ENCODE results near the gene PRKCE.

PRKCE gene

DNA sequence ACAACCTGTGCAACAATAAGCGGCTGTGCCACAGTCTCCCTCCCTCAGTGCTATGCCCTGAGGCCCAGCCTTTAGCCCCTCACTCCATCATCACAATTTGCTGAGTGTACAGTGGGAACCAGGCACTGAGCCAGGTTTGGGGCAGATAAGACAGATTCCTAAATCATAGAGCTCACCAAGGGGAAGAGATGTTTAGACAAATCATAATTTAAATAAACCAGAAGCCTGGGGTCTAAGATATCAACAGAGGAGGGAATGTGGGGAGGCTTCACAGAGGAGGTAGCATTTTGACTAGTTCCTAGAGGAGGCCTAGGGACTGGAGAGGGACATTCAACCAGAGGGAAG is 506.5 kb downstream of the PRKCE start:
- Histone ChIP-seq H3K27me3 (ENCODE audit: control insufficient read depth in 2 of 2, insufficient read depth in 2 of 2, low read length in 2 of 2) (no peaks in the 10 kb centered on the region), H3K27ac (ENCODE audit: low read depth in 2 of 2, low read length in 2 of 2) (no peak overlapping the region), H3K4me3 (ENCODE audit: low read length in 2 of 2) (no peak overlapping the region), H3K4me1 (ENCODE audit: control insufficient read depth in 2 of 2, insufficient read depth in 2 of 2, low read length in 2 of 2) (peaks cover 0 to 12% of the 10 kb centered on the region in 2 donors), H3K9me3 (ENCODE audit: control insufficient read depth in 2 of 2, low read length in 2 of 2) (no peaks in the 10 kb centered on the region), H3K36me3 (ENCODE audit: control insufficient read depth in 2 of 2, insufficient read depth in 2 of 2, low read length in 2 of 2) (peaks cover 2 to 3% of the 10 kb centered on the region in 2 donors), H3K9ac (ENCODE audit: low read depth in 1 of 2, low read length in 2 of 2) (no peak overlapping the region)

DNA sequence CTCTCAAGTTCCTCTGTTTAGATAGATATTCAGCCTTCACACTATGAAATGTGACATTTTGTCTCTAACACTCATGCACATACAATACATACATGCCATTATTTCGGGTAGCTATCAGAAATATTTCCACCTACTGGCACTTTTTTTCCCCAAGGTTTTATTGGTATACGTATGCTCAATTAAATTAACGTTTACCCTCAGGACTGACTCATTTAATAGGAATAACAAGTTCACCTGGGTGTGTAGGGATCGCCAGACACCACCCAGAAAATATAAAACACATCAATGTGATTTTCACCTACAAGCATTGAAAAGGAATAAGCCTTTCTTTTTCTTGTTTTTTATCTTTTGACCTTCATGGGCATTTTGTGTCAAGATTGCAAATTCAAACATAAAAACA is 507.2 kb downstream of the PRKCE start:
- H3K9me3 ChIP-seq (ENCODE audit: control insufficient read depth in 2 of 2, low read length in 2 of 2), result no peaks in the 10 kb centered on the region
- no peaks in the 10 kb centered on the region for H3K27me3 ChIP-seq (ENCODE audit: control insufficient read depth in 2 of 2, insufficient read depth in 2 of 2, low read length in 2 of 2)
- peaks cover 0 to 14% of the 10 kb centered on the region in 2 donors for H3K4me1 ChIP-seq (ENCODE audit: control insufficient read depth in 2 of 2, insufficient read depth in 2 of 2, low read length in 2 of 2)
- H3K4me3 ChIP-seq (ENCODE audit: low read length in 2 of 2), result no peak overlapping the region
- no peak overlapping the region for H3K9ac ChIP-seq (ENCODE audit: low read depth in 1 of 2, low read length in 2 of 2)
- peaks cover 2 to 3% of the 10 kb centered on the region in 2 donors for H3K36me3 ChIP-seq (ENCODE audit: control insufficient read depth in 2 of 2, insufficient read depth in 2 of 2, low read length in 2 of 2)
- no peak overlapping the region for H3K27ac ChIP-seq (ENCODE audit: low read depth in 2 of 2, low read length in 2 of 2)

DNA sequence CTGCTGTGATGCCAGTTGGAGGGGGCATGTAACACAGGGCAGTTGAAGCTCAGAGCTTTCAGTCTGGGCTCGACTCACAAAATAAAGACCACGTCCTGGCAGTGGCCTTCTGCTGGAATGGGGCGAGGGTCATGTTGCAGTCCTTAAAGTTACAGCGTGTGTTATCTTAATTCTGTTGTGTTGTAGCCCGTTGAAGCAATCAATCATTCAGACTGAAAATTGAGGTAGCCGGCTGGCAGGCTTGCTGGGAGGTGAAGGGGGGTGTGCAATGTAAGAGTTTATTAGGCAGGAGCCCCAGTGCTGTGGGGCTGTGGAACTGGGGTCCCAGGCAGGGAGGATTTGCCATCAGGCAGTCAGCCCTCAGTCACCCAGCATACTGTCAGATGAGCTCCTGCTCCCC is 508.9 kb downstream of the PRKCE start:
- Histone ChIP-seq H3K36me3 (ENCODE audit: control insufficient read depth in 2 of 2, insufficient read depth in 2 of 2, low read length in 2 of 2) (peaks cover 2 to 3% of the 10 kb centered on the region in 2 donors), H3K9ac (ENCODE audit: low read depth in 1 of 2, low read length in 2 of 2) (no peak overlapping the region), H3K4me1 (ENCODE audit: control insufficient read depth in 2 of 2, insufficient read depth in 2 of 2, low read length in 2 of 2) (peaks cover 14 to 30% of the 10 kb centered on the region in 2 donors), H3K9me3 (ENCODE audit: control insufficient read depth in 2 of 2, low read length in 2 of 2) (no peaks in the 10 kb centered on the region), H3K27me3 (ENCODE audit: control insufficient read depth in 2 of 2, insufficient read depth in 2 of 2, low read length in 2 of 2) (no peaks in the 10 kb centered on the region), H3K27ac (ENCODE audit: low read depth in 2 of 2, low read length in 2 of 2) (no peak overlapping the region), H3K4me3 (ENCODE audit: low read length in 2 of 2) (no peak overlapping the region)

DNA sequence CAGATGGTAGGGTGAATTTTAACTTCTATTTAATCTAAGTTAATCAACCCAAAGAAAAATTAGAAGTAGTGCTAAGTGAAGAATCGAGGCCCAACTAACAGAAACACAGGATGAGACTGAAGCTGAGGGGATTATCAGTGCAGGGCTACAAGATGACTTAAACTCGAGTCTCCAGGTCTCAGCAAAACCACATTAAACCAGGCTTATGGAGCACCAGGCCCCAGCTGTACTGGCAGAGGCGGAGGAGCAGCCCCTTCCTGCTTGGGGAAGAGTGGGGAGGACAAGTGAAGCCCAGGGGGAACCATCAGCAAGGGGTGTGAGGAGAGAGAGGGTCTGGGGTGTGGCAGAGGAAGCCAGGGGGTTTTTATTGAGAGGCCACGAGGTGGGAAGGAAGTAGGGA is 509.8 kb downstream of the PRKCE start:
- Histone ChIP-seq H3K9ac (ENCODE audit: low read depth in 1 of 2, low read length in 2 of 2) (no peak overlapping the region), H3K27ac (ENCODE audit: low read depth in 2 of 2, low read length in 2 of 2) (no peak overlapping the region), H3K27me3 (ENCODE audit: control insufficient read depth in 2 of 2, insufficient read depth in 2 of 2, low read length in 2 of 2) (no peaks in the 10 kb centered on the region), H3K4me3 (ENCODE audit: low read length in 2 of 2) (no peak overlapping the region), H3K36me3 (ENCODE audit: control insufficient read depth in 2 of 2, insufficient read depth in 2 of 2, low read length in 2 of 2) (peaks cover 2 to 3% of the 10 kb centered on the region in 2 donors), H3K9me3 (ENCODE audit: control insufficient read depth in 2 of 2, low read length in 2 of 2) (no peaks in the 10 kb centered on the region), H3K4me1 (ENCODE audit: control insufficient read depth in 2 of 2, insufficient read depth in 2 of 2, low read length in 2 of 2) (peaks cover 14 to 31% of the 10 kb centered on the region in 2 donors)

DNA sequence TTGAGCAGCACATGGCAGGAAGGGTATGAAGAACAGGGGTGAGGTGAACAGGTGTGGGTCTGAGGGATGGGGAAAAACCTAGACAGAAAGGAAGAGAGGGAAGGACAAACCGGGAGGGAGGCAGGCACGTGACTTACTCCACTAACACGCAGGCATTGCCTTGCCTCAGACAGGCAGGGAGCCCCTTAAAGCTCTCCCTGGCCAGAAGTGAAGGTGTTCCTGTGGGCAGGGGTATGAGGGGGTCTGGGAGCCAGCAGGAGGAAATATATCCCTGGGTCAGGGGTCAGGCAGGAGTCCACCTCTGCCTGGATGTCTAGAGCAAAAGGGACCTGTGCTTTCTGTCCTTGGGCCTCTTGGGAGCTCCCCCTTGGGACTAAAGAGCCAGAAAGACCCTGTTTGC is 510.4 kb downstream of the PRKCE start:
- H3K27me3 ChIP-seq (ENCODE audit: control insufficient read depth in 2 of 2, insufficient read depth in 2 of 2, low read length in 2 of 2), result no peaks in the 10 kb centered on the region
- H3K27ac ChIP-seq (ENCODE audit: low read depth in 2 of 2, low read length in 2 of 2), result no peak overlapping the region
- peaks cover 2 to 3% of the 10 kb centered on the region in 2 donors for H3K36me3 ChIP-seq (ENCODE audit: control insufficient read depth in 2 of 2, insufficient read depth in 2 of 2, low read length in 2 of 2)
- no peak overlapping the region for H3K4me3 ChIP-seq (ENCODE audit: low read length in 2 of 2)
- peaks cover 14 to 31% of the 10 kb centered on the region in 2 donors for H3K4me1 ChIP-seq (ENCODE audit: control insufficient read depth in 2 of 2, insufficient read depth in 2 of 2, low read length in 2 of 2)
- H3K9me3 ChIP-seq (ENCODE audit: control insufficient read depth in 2 of 2, low read length in 2 of 2), result no peaks in the 10 kb centered on the region
- H3K9ac ChIP-seq (ENCODE audit: low read depth in 1 of 2, low read length in 2 of 2), result no peak overlapping the region

DNA sequence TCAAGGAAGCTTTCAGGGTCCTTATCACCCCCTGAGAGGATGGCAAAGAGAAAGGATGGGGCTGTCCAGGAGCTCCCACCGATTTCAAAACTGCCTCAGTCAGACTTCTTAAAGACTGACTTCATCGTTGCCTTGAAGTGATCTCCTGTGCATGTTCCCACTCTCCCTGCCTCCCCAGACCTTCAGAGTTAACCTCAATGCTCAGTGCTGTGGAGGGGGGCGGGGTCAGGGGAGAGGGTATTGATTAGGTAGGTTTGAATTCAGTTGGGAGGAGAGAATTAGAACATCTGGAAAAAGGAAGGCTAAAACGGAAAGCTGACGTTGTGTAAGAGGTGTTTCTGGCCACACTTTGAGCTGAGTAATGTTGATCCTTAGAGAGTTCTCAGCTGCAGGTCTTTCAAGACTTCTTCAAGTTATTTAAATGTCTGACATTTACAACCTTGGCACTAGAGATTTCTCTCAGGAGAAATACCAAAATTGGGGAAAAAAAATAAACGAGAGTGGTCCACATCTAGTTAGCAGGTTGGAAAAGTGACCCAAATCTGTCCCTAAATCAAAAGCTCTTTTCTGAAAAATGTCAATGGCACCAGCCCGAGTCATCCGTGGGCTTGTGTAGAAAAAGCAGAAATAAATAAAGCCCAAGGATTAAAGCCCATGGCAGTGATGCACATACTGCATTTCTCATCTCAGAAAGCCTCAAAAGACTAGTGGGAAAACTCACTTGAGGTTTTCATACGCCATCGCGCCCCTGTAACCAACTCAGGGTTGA is 511.0 kb downstream of the PRKCE start:
- Histone ChIP-seq H3K4me3 (ENCODE audit: low read length in 2 of 2) (no peak overlapping the region), H3K9ac (ENCODE audit: low read depth in 1 of 2, low read length in 2 of 2) (no peak overlapping the region), H3K27me3 (ENCODE audit: control insufficient read depth in 2 of 2, insufficient read depth in 2 of 2, low read length in 2 of 2) (no peaks in the 10 kb centered on the region), H3K36me3 (ENCODE audit: control insufficient read depth in 2 of 2, insufficient read depth in 2 of 2, low read length in 2 of 2) (peaks cover 2% of the 10 kb centered on the region in 2 donors), H3K4me1 (ENCODE audit: control insufficient read depth in 2 of 2, insufficient read depth in 2 of 2, low read length in 2 of 2) (peaks cover 14 to 31% of the 10 kb centered on the region in 2 donors), H3K9me3 (ENCODE audit: control insufficient read depth in 2 of 2, low read length in 2 of 2) (no peaks in the 10 kb centered on the region), H3K27ac (ENCODE audit: low read depth in 2 of 2, low read length in 2 of 2) (no peak overlapping the region)

DNA sequence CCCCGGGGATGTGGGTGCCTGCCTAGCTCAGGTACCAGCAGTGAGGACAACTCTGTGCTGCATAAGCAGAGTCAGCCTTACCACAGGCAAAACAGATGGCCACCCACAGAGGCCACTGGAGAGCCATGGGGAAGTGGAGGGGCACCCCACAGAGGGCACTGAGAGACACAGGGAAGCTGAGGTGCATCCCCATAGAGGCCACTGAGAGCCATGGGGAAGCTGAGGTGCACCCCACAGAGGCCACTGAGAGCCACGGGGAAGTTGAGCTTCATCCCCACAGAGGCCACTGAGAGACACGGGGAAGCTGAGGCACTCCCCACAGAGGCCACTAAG is 511.6 kb downstream of the PRKCE start:
- Histone ChIP-seq H3K27me3 (ENCODE audit: control insufficient read depth in 2 of 2, insufficient read depth in 2 of 2, low read length in 2 of 2) (no peaks in the 10 kb centered on the region), H3K4me1 (ENCODE audit: control insufficient read depth in 2 of 2, insufficient read depth in 2 of 2, low read length in 2 of 2) (peaks cover 14 to 27% of the 10 kb centered on the region in 2 donors), H3K36me3 (ENCODE audit: control insufficient read depth in 2 of 2, insufficient read depth in 2 of 2, low read length in 2 of 2) (peaks cover 0 to 2% of the 10 kb centered on the region in 2 donors), H3K27ac (ENCODE audit: low read depth in 2 of 2, low read length in 2 of 2) (no peak overlapping the region), H3K9ac (ENCODE audit: low read depth in 1 of 2, low read length in 2 of 2) (no peak overlapping the region), H3K4me3 (ENCODE audit: low read length in 2 of 2) (no peak overlapping the region), H3K9me3 (ENCODE audit: control insufficient read depth in 2 of 2, low read length in 2 of 2) (no peaks in the 10 kb centered on the region)

DNA sequence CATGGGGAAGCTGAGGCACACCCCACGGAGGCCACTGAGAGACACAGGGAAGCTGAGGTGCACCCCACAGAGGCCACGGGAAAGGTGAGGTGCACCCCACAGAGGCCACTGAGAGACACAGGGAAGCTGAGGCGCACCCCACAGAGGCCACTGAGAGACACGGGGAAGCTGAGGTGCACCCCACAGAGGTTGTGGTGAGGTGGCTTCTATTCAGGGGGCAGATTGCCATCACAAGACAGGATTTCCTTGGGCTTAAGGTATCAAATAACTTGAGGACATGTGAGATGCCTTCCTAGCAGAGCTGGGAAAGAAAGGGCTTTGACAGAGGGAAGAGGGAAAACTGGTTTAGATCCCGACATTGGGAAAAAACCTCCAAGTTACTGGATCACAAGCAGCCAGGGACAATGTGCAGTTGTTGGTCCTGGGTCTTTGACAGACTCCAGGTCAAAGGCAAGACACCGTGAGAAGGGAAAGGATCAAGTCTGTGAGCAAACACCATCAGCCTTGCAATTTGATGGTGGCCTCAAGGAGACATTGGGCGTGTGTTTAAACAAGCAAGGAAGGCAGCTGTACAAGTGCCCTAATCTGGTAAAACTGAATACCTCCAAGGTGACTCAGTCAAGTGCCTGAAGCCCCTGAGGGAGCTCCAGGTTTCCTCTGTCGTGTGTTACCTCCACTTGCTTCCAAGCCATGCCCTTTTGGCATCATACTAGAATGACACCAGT is 512.5 kb downstream of the PRKCE start:
- H3K36me3 ChIP-seq (ENCODE audit: control insufficient read depth in 2 of 2, insufficient read depth in 2 of 2, low read length in 2 of 2), result peaks cover 0 to 2% of the 10 kb centered on the region in 2 donors
- peaks cover 14 to 21% of the 10 kb centered on the region in 2 donors for H3K4me1 ChIP-seq (ENCODE audit: control insufficient read depth in 2 of 2, insufficient read depth in 2 of 2, low read length in 2 of 2)
- H3K4me3 ChIP-seq (ENCODE audit: low read length in 2 of 2), result no peak overlapping the region
- H3K9ac ChIP-seq (ENCODE audit: low read depth in 1 of 2, low read length in 2 of 2), result no peak overlapping the region
- H3K27me3 ChIP-seq (ENCODE audit: control insufficient read depth in 2 of 2, insufficient read depth in 2 of 2, low read length in 2 of 2), result no peaks in the 10 kb centered on the region
- no peaks in the 10 kb centered on the region for H3K9me3 ChIP-seq (ENCODE audit: control insufficient read depth in 2 of 2, low read length in 2 of 2)
- peak overlapping the region; percentile 0 to 24 for H3K27ac ChIP-seq (ENCODE audit: low read depth in 2 of 2, low read length in 2 of 2)

DNA sequence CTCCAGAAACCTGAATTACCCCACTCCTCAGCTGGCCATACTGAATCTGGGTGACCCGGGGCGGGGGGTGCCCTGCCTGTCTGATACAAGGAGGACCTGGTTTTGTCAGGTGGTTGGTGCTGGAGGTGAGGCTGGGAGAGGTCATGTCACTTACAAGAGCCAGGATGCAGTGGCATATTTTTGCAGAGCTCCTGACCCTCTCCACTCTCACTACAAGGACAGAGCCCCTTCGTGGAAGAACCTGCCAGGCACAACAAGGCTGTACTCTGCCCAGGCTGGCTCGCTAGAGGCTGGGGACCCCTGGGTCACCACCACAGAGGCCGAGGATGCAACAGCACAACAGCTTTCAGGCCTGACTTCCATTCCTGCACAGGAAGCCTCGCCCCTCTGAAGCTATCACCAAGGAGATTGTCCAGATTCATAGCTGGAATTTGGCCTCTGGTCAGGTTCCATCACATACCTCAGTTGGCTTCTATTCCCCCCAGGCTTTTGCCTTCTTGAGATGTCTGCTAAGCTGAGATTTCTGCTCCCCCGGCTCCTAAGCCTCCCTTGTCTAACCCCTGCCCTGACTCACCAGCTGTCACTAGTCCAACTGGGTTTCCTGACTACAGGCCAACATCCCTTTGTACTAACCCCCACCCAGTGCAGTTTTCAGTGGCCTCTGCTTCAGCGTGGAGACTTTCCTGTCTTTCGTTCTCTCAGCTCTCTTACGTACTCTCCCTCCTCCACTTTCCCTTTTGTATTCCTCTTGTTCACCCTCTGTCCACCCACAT is 513.2 kb downstream of the PRKCE start:
- H3K9ac ChIP-seq (ENCODE audit: low read depth in 1 of 2, low read length in 2 of 2), result no peak overlapping the region
- no peak overlapping the region for H3K4me3 ChIP-seq (ENCODE audit: low read length in 2 of 2)
- H3K27ac ChIP-seq (ENCODE audit: low read depth in 2 of 2, low read length in 2 of 2), result peak overlapping the region; percentile 0 to 11
- H3K9me3 ChIP-seq (ENCODE audit: control insufficient read depth in 2 of 2, low read length in 2 of 2), result no peaks in the 10 kb centered on the region
- H3K27me3 ChIP-seq (ENCODE audit: control insufficient read depth in 2 of 2, insufficient read depth in 2 of 2, low read length in 2 of 2), result no peaks in the 10 kb centered on the region
- H3K4me1 ChIP-seq (ENCODE audit: control insufficient read depth in 2 of 2, insufficient read depth in 2 of 2, low read length in 2 of 2), result peaks cover 14 to 18% of the 10 kb centered on the region in 2 donors
- no peaks in the 10 kb centered on the region for H3K36me3 ChIP-seq (ENCODE audit: control insufficient read depth in 2 of 2, insufficient read depth in 2 of 2, low read length in 2 of 2)

DNA sequence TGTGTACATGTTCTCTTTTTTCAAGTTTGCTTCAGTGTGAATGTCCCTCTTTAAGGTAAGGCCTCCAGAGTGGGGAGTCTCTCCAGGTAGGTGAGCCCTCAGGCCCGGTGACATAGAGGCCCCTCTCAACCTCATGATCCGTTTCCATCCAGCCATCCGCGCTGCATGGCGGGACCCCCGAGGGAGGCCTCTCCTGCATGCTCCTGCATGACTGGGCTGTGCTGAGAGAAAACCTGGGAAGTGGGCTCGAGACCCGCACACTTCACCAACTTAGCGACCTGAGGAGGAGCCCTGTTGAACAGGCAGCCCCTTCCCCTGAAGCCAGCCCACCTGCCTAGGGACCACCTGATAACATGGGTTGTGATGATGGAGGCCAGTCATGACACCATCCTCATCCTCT is 514.4 kb downstream of the PRKCE start:
- Histone ChIP-seq H3K4me1 (ENCODE audit: control insufficient read depth in 2 of 2, insufficient read depth in 2 of 2, low read length in 2 of 2) (peaks cover 14 to 18% of the 10 kb centered on the region in 2 donors), H3K4me3 (ENCODE audit: low read length in 2 of 2) (no peak overlapping the region), H3K9me3 (ENCODE audit: control insufficient read depth in 2 of 2, low read length in 2 of 2) (no peaks in the 10 kb centered on the region), H3K27me3 (ENCODE audit: control insufficient read depth in 2 of 2, insufficient read depth in 2 of 2, low read length in 2 of 2) (no peaks in the 10 kb centered on the region), H3K27ac (ENCODE audit: low read depth in 2 of 2, low read length in 2 of 2) (no peak overlapping the region), H3K36me3 (ENCODE audit: control insufficient read depth in 2 of 2, insufficient read depth in 2 of 2, low read length in 2 of 2) (no peaks in the 10 kb centered on the region), H3K9ac (ENCODE audit: low read depth in 1 of 2, low read length in 2 of 2) (no peak overlapping the region)
